Effector CD8-positive, alpha-beta T cell (primary cell): ENCODE results near the gene ARHGAP30.
"Not testable (repeated sequence)": the region's sequence is repeated elsewhere in the genome, so short reads cannot be mapped to it uniquely, and the experiment has no call there.

Source experiments
- DNase-seq: peaks from one replicate; lab custom pipeline; 2025; lab: John Stamatoyannopoulos, UW

Gene ARHGAP30

DNA sequence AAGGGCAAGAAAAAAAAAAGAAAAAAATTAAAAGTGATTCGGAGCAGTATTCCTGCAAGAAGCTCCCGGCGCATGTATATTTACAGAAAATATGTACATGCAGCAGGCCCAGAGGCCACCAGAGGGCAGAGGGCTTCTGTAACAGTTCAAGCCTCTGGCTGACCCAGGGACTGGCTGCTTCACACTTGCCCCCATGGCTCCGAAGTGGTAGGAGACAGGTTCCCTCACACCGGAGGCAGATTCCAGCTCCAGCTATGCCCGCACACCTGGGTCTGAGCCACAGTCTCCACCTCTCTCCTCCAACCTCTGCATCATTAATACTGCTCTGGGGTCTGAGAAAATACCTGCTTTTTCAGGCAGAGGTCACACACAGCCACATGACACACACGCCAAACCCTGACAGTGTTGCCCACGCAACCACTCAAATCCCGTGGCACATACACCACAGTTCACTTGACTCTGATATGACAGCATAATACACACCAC lies 2.2 kb upstream of the ARHGAP30 start:
- peak; percentile 25 for DNase-seq

- no peak for DNase-seq
These were observed 1.1 kb upstream of the ARHGAP30 start for GRCh38 chr1:161070761-161071160.

DNA sequence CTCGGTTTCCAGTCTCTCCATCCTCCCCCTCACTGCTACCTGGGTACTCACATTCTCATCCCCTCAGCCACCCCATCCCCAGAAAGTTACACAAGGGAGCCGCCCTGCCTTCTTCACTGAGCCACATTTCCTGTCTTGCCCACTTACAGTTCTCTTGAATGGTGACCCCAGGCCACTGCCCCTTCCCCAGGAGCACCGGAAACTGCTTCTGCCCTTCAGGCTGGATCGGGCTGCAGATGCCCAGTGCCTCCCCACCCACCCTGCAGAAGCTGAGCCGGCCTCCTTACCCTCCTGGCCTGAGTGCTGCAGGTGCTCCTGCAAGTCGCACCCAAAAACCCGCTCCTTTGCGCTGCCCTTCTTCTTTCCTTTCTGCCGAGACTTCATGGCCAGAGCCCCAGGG lies 450 bp downstream of the ARHGAP30 start:
- no peak for DNase-seq

- DNase-seq = peak; percentile 72
These were observed 1.1 kb downstream of the ARHGAP30 start for GRCh38 chr1:161068306-161069234.

GRCh38 chr1:161066694-161067093 lies 3.0 kb downstream of the ARHGAP30 start:
- no peak for DNase-seq

- not testable (repeated sequence) for DNase-seq
These were observed 4.0 kb downstream of the ARHGAP30 start for GRCh38 chr1:161065681-161066080.

GRCh38 chr1:161063936-161064335 lies 5.8 kb downstream of the ARHGAP30 start:
- not testable (repeated sequence) for DNase-seq

DNA sequence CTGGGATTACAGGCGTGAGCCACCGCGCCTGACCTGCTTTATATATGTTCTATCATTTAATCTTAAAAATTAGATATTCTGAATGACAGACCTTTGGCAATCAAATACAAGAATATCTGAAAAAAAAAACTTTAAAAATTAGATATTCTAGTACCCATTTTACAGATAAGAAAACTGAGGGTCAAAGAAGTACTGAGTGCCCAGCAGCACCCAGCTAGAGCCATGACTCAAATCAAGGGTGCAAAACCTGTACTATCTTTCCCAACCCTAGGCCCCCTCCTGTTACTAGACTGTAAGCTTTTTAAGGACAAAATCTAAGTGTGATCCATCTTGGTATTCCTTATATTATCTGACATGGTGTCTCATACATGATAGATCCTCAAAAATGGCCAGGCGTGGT lies 8.3 kb downstream of the ARHGAP30 start:
- DNase-seq = no peak

- no peak for DNase-seq
These were observed 10.4 kb downstream of the ARHGAP30 start for GRCh38 chr1:161059293-161059692.

DNA sequence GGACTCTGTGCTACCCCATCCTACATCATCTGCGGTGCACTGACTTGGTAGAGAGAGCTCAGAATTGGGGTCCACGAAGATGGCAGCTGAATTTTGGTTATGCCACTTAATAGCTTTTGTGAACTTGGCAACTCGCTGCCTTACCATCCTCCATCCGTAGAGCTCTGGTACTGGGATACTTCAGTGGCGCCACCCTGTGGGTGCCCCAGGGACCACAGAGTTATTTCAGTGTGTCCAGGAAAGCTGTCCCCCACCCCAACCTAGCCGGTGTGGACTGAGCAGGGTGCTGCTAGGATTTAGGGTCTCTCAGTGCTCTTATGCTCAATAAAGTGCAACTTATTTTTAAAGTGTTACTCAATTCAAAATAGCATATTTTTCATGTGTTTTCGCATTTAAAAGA lies 14.9 kb downstream of the ARHGAP30 start:
- no peak for DNase-seq

GRCh38 chr1:161054232-161054631 lies 15.5 kb downstream of the ARHGAP30 start:
- no peak for DNase-seq

DNA sequence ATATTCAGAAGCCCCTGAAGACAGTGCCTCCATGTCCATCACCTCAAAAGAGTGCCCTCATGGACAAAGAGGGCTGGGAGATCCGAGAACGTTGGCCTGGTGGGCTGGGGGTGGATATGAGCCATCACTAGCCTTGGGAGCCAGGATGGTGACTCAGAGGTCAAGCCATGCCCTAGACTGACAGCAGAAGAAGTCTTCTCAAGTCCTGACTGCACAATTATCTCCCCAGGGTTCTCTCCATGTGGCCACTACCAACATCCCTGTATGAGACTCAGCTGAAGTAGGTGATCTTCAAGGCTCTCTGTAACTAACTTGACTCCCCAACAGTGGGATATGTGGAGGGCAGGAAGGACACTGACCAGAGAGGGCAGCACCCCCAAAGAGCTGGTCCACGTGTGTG lies 16.8 kb downstream of the ARHGAP30 start:
- DNase-seq = no peak

DNA sequence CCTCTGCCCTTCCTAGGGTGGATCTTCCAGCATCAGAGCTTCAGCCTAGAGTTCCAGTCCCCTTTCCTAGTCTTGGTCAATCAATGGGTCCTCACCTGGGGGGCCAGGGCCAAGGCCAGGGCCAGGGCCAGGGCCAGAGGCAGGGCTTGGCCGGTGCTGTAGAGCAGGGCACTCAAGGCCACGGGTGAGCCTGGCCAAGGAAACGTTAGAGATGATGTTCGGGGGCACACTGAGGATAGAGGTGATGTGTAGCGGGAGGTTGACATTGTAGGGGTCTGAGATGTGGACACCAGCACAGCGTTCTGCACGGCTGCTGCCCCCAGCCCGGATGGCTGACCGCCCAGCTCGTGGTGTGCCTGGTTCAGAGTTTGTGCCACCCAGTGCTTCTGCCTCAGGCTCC lies 18.5 kb downstream of the ARHGAP30 start:
- DNase-seq = no peak

- no peak for DNase-seq
These were observed 20.6 kb downstream of the ARHGAP30 start for GRCh38 chr1:161048949-161049722.

- DNase-seq = no peak
These were observed 22.0 kb downstream of the ARHGAP30 start for GRCh38 chr1:161047436-161048420.

GRCh38 chr1:161046605-161047228 lies 23.0 kb downstream of the ARHGAP30 start:
- no peak for DNase-seq

DNA sequence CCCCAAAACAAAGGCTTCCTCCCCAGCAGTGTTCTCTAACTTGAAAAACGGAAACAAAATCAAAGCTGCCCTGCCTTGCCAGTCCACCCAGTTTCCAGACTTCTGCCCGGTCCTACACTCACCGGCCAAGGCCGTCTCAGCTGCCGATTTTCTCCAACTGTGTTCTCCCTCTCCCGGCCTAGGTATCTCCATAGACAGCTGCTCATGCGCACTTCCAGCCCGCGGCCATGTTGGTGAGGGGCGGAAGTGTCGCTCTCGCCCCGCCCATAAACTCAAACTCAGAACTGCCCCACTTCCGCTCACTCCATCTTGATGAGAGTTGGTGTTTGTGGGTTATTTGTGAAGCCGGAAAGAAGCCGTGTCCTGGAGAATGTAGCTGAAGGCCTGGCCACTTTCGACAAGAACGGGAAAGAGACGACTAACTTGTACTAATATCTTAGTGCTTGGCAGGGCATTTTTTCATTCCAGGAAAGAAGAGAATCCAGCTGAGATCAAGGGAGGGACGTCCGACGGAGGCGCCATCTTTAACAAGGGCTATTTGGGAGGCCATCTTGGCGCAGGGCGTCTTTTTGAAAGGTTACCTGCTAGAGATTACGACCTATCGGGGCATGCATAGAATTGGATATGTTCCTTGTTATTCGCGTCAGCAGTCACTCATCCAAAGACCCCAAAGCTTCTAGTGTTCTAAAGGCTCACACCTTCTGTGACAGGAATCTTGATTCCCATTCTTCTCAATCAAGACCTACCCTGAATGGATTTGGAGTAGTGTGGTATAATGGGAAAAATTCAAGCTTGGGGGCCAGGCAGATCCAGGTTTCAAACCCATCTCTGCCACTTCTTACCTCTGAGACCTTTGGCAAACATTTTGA lies 23.7 kb downstream of the ARHGAP30 start, which contains the start of gene USF1:
TSS of gene USF1 (minus strand) at position 242 of the 869 bp plus-strand sequence. CDS start 2,702 bp downstream, outside the sequence.
- DNase-seq = peak; percentile 86

DNA sequence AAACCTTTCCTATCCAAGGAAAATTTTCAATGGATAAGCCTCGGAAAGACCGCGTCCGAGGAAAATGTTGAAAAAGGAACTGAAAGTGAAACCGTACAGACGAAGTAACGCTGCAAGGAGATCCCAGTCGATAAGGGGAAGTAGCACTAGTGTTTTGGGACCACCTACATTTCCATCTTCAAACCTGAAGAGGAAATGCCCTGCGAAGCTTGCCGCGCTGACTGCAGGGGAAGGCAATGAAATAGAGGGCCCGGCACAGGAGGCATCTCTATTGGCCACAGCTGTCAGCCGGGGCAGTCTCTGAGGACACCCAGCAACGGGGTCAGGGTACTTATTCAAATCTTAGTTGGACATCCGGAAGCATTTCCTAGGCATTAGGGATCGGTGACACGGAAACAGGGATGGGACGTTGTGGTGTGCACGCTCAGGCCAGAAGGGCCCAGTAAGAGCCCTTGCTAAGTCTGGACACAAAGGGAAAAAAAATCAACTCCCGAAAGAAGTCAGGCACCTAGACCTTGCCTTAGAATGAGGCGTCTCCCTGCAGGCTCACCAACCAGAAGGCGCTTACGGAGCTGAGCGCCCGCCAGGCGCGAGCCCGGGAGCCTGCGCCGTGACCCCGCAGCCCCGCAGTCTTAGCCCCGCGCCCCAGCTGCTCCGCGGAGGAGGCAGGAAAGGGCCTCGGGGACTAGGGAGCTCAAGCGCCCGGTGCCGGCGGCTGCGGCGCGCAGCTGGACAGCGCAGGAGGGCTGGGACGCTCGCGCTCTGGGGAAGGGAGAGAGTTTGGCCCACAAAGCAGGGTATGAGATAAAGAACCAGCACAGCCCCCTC lies 24.6 kb downstream of the ARHGAP30 start:
- peak; percentile 40 for DNase-seq

DNA sequence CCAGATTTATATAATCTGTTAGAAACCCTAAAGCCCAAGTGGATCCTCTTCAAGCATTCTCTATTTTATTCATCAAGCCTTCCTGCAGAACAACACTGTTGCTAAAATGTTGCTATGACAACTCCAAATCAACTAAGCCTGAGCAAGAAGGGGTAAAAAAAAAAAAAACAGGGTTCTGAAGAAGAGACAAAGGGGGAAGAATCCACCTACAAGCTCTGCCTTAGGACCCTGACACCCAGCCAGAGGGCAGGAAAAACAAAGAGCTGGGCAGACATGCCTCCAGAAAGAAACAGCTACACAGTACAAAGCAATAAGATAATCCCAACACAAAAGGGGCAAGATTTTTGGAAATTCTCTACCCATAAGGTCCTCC lies 25.2 kb downstream of the ARHGAP30 start:
- no peak for DNase-seq
